Rectal smooth muscle tissue (tissue), 1 donor: ENCODE results near the gene DEGS2.

Source experiments
- H3K27ac ChIP-seq: one replicate; pipeline ENCODE4 v1.7.0; 2013; ENCODE audit warnings: low read depth, low read length, inconsistent platforms
- H3K27me3 ChIP-seq: one replicate; pipeline ENCODE4 v1.7.0; 2013; ENCODE audit warnings: low read length; ENCODE audit not compliant: control insufficient read depth, insufficient read depth
- H3K36me3 ChIP-seq: one replicate; pipeline ENCODE4 v1.7.0; 2013; ENCODE audit warnings: low read length; ENCODE audit not compliant: control insufficient read depth, insufficient read depth
- H3K4me1 ChIP-seq: one replicate; pipeline ENCODE4 v1.7.0; 2013; ENCODE audit warnings: low read length; ENCODE audit not compliant: control insufficient read depth, insufficient read depth
- H3K4me3 ChIP-seq: one replicate; pipeline ENCODE4 v1.7.0; 2013; ENCODE audit warnings: low read length
- H3K9ac ChIP-seq: one replicate; pipeline ENCODE4 v1.7.0; 2013; ENCODE audit warnings: low read length

DEGS2 gene

GRCh38 chr14:100098171-100098570 lies 61.3 kb downstream of the DEGS2 start:
- Histone ChIP-seq H3K4me3 (no peak overlapping the region), H3K36me3 (no peaks in the 10 kb centered on the region), H3K27me3 (no peaks in the 10 kb centered on the region), H3K27ac (no peak overlapping the region), H3K4me1 (no peaks in the 10 kb centered on the region), H3K9ac (no peak overlapping the region)

DNA sequence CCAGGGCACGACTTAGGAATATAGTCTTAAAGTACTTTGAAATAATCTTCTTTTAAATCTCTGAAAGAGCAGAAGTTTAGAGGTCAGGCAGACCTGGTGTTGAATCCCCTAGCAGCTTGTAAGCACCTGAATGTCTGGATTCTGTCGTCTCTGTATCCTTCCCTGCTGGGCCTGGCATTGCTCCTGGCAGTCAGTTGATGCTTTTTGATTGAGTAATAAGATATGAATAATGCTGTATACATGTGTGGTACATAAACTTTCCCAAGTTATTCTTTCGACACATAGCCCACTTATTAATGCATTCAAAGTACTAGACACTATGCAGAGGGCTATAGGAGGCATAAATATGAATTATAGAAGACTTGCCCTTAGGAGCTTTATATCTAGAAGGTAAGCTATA lies 62.8 kb downstream of the DEGS2 start:
- no peaks in the 10 kb centered on the region for H3K27me3 ChIP-seq
- no peaks in the 10 kb centered on the region for H3K36me3 ChIP-seq
- H3K9ac ChIP-seq, result no peak overlapping the region
- no peak overlapping the region for H3K27ac ChIP-seq
- no peaks in the 10 kb centered on the region for H3K4me1 ChIP-seq
- no peak overlapping the region for H3K4me3 ChIP-seq
